CD4-positive, alpha-beta T cell (primary cell): ENCODE measurements around the gene PTPN9. TPM values are rescaled to one million over a fixed set of nuclear protein-coding genes. Genes with fewer than 3 reads are reported as not detected.
"Not testable (repeated sequence)": the region's sequence is repeated elsewhere in the genome, so short reads cannot be mapped to it uniquely, and the experiment has no call there.

Experiments used
- ATAC-seq: fragments of 200-7000 bp; cut with Tn5 transposase; one replicate; pipeline ENCODE4 v1.10.0; 2022; ENCODE audit warnings: mild to moderate bottlenecking; ENCODE audit not compliant: poor library complexity
- CTCF ChIA-PET: fragments of 350-600 bp; sonication (Branson Sonifier 250); formaldehyde crosslinking; loops from one replicate; lab custom pipeline; 2021; ENCODE audit warnings: antibody characterized with exemption, inconsistent platforms; lab: Charles Lee
- POLR2A ChIA-PET: fragments of 350-600 bp; sonication (Branson Sonifier 250); formaldehyde crosslinking; loops from one replicate; lab custom pipeline; 2021; ENCODE audit warnings: antibody characterized with exemption, inconsistent platforms; lab: Charles Lee
- DNase-seq, 14 experiments: peaks; one replicate each; pipeline ENCODE4 v3.0.0-alpha.2; 2013 to 2020; ENCODE audit warnings: mixed read lengths in 2 of 14
- H3K27ac ChIP-seq, 2 donors: one replicate each; pipeline versions ENCODE4 v1.5.1 to v1.7.0; 2013; ENCODE audit warnings: low read length in 2 of 2, low read depth in 1 of 2, mild to moderate bottlenecking in 1 of 2
- H3K27me3 ChIP-seq, 2 experiments: 1 replicate in 1 of 2; 2 replicates in 1 of 2; pipeline versions ENCODE4 v1.6.1 to v1.7.0; 2013; ENCODE audit warnings: low read length in 2 of 2, control low read depth in 1 of 2, mild to moderate bottlenecking in 1 of 2, moderate library complexity in 1 of 2; ENCODE audit not compliant: insufficient read depth in 2 of 2, control insufficient read depth in 1 of 2
- H3K36me3 ChIP-seq: one replicate; pipeline ENCODE4 v1.6.1; 2013; ENCODE audit warnings: low read length, control low read depth; ENCODE audit not compliant: insufficient read depth
- H3K4me1 ChIP-seq: one replicate; pipeline ENCODE4 v1.6.1; 2013; ENCODE audit warnings: low read length, control low read depth; ENCODE audit not compliant: insufficient read depth
- H3K4me3 ChIP-seq: one replicate; pipeline ENCODE4 v1.5.1; 2013; ENCODE audit warnings: mild to moderate bottlenecking, low read length, moderate library complexity
- H3K9me3 ChIP-seq, 2 experiments: 1 replicate in 1 of 2; 2 replicates in 1 of 2; pipeline versions ENCODE4 v1.6.1 to v1.7.0; 2013; ENCODE audit warnings: low read length in 2 of 2, mild to moderate bottlenecking in 2 of 2, control low read depth in 1 of 2, moderate library complexity in 1 of 2; ENCODE audit not compliant: control insufficient read depth in 1 of 2, insufficient read depth in 1 of 2
- H3K27ac Mint-ChIP-seq: one replicate; pipeline ENCODE4 v1.8.0; 2020; ENCODE audit warnings: mixed read lengths
- H3K27me3 Mint-ChIP-seq: one replicate; pipeline ENCODE4 v1.8.0; 2021; ENCODE audit warnings: mixed read lengths
- H3K36me3 Mint-ChIP-seq: one replicate; pipeline ENCODE4 v1.8.0; 2021; ENCODE audit warnings: low read depth, mixed read lengths
- H3K4me1 Mint-ChIP-seq: one replicate; pipeline ENCODE4 v1.8.0; 2021; ENCODE audit warnings: low read depth, mixed read lengths
- H3K4me3 Mint-ChIP-seq: one replicate; pipeline ENCODE4 v1.8.0; 2020; ENCODE audit warnings: mild to moderate bottlenecking, mixed read lengths
- H3K9me3 Mint-ChIP-seq: one replicate; pipeline ENCODE4 v1.8.0; 2020; ENCODE audit warnings: mixed read lengths
- intact Hi-C, 2 experiments: fragments of 100-400 bp; cut with DNase I in 1 of 2; cut with micrococcal nuclease in 1 of 2; formaldehyde crosslinking; loops; one replicate each; pipeline versions ENCODE4 v1.15.1 to v1.9.0; 2023 to 2025; cut with DNase I, micrococcal nuclease
- total RNA-seq, 174 experiments: library from RNA in 2 of 174; stranded (reverse) in 2 of 174; gene quantifications; one replicate each; pipeline ENCODE4 v1.2.3 and lab custom pipeline; 2021 to 2026
- TF ChIP-seq, protein P1 (sequence below): fragments of 200-600 bp; IDR thresholded peaks from one replicate; pipeline ENCODE4 v1.8.0; 2022; ENCODE audit warnings: antibody characterized with exemption, mild to moderate bottlenecking

The PTPN9 gene
- total RNA-seq, 2 experiments from 2014 or later: 8.1 to 8.2 TPM

DNA sequence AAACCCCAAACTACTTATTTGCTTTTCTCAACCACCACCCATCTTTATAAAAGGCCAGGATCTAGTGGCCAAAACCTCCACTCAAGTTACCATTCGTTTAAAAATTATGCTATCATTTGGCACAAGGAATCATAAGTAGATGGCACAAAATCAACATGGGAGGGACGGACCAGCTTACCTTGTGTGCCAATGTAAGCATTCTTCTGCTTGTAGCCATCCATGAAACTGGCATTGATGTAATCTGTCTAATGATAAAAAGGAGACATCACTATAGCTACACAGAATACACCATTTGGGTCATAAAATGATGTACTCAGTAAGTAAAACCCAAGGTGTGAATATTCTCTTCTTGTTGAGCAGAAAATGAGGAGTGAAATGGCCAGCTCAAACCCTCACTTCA, 99.4 kb downstream of the PTPN9 start:
- no peaks in the 10 kb centered on the region for H3K4me1 ChIP-seq
- H3K4me3 ChIP-seq: no peak overlapping the region
- peaks cover 16% of the 10 kb centered on the region for H3K36me3 ChIP-seq
- peaks cover 53% of the 10 kb centered on the region for H3K36me3 Mint-ChIP-seq
- ChIA-PET POLR2A (no interaction called here), CTCF (no interaction called here)
- no peak for DNase-seq
- no peak overlapping the region for H3K4me3 Mint-ChIP-seq
- no peak overlapping the region for H3K27ac ChIP-seq
- ATAC-seq: no peak
- H3K27me3 Mint-ChIP-seq: no peaks in the 10 kb centered on the region
- TF ChIP-seq, protein P1, sequence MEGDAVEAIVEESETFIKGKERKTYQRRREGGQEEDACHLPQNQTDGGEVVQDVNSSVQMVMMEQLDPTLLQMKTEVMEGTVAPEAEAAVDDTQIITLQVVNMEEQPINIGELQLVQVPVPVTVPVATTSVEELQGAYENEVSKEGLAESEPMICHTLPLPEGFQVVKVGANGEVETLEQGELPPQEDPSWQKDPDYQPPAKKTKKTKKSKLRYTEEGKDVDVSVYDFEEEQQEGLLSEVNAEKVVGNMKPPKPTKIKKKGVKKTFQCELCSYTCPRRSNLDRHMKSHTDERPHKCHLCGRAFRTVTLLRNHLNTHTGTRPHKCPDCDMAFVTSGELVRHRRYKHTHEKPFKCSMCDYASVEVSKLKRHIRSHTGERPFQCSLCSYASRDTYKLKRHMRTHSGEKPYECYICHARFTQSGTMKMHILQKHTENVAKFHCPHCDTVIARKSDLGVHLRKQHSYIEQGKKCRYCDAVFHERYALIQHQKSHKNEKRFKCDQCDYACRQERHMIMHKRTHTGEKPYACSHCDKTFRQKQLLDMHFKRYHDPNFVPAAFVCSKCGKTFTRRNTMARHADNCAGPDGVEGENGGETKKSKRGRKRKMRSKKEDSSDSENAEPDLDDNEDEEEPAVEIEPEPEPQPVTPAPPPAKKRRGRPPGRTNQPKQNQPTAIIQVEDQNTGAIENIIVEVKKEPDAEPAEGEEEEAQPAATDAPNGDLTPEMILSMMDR: no peak
- H3K9me3 Mint-ChIP-seq: no peaks in the 10 kb centered on the region
- no peaks in the 10 kb centered on the region for H3K9me3 ChIP-seq
- no peaks in the 10 kb centered on the region for H3K4me1 Mint-ChIP-seq
- H3K27ac Mint-ChIP-seq: no peak overlapping the region
- intact Hi-C loops: no loop called here
- H3K27me3 ChIP-seq: no peaks in the 10 kb centered on the region

GRCh38 chr15:75477094-75477493, 102.0 kb downstream of the PTPN9 start:
- peaks cover 51% of the 10 kb centered on the region for H3K36me3 Mint-ChIP-seq
- POLR2A ChIA-PET: not testable (repeated sequence)

DNA sequence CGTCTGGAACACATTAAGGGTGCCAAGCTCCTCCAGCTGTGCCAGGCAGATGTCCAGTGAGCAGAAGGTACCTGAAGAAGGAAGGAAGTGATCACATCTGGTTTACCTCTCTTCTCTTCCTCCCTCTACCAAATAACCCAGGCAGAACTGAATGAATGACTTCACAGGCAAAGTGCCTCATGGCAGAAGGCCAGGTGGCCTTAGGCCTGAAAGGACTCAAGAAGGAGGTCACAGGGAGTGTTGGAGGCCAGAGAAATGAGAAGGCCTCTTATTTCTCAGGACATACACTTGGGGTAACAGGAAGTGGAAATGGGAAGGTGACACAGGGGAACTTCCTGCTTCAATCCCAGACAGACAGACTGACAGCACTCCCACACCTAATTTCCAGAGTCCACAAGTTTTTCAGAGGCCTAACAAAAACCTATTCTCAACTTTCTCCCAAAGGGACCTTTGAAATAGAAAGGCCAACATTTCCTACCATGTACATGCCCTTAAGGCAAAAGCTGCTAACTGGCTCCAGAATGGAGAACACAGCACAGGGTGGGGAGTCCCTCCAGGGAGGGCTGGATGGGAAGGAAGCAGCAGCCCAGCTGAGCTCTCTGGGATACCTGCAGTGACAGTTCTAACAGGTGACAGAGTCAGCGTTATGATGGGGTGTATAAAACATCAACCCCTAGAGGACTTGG, 110.1 kb downstream of the PTPN9 start:
- H3K36me3 Mint-ChIP-seq: peaks cover 67% of the 10 kb centered on the region
- POLR2A ChIA-PET: interaction anchor here (1.5 kb wide), 1 partner anchor 15 kb away, joined by 4 read pairs; no protein-coding TSS in a partner anchor
- intact Hi-C loops: no loop called here

More at GRCh38 chr15:75477094-75477493, 102.0 kb downstream of the PTPN9 start:
- H3K4me3 ChIP-seq, H3K27ac ChIP-seq, H3K27me3 ChIP-seq, H3K27ac Mint-ChIP-seq, H3K27me3 Mint-ChIP-seq, CTCF ChIA-PET, intact Hi-C loops, H3K4me1 Mint-ChIP-seq, H3K4me3 Mint-ChIP-seq, H3K9me3 Mint-ChIP-seq, H3K4me1 ChIP-seq, DNase-seq, H3K9me3 ChIP-seq, ATAC-seq: not testable (repeated sequence)
- peaks cover 26% of the 10 kb centered on the region for H3K36me3 ChIP-seq

More for the DNA sequence above, 110.1 kb downstream of the PTPN9 start:
- DNase-seq: no peak
- H3K4me3 ChIP-seq: no peak overlapping the region
- CTCF ChIA-PET: no interaction called here
- TF ChIP-seq, protein P1: no peak
- H3K4me1 ChIP-seq: no peaks in the 10 kb centered on the region
- H3K36me3 ChIP-seq: peaks cover 52% of the 10 kb centered on the region
- no peak for ATAC-seq
- Mint-ChIP-seq H3K4me3 (no peak overlapping the region), H3K4me1 (no peaks in the 10 kb centered on the region), H3K27me3 (no peaks in the 10 kb centered on the region), H3K9me3 (no peaks in the 10 kb centered on the region), H3K27ac (no peak overlapping the region)
- no peaks in the 10 kb centered on the region for H3K27me3 ChIP-seq
- H3K9me3 ChIP-seq: no peaks in the 10 kb centered on the region
- H3K27ac ChIP-seq: no peak overlapping the region
